WTC11 (cell line): ENCODE measurements around the gene MECR.

Experiments
- ATF2 ChIP-seq: sonication (generic); formaldehyde crosslinking; IDR thresholded peaks from 2 replicates; pipeline ENCODE4 v1.8.1; 2022; ENCODE audit warnings: low read depth, missing genetic modification reagents, borderline replicate concordance
- ATF3 ChIP-seq: sonication (generic); formaldehyde crosslinking; conservative IDR thresholded peaks from 2 replicates; pipeline ENCODE4 v1.8.1; 2022; ENCODE audit warnings: mild to moderate bottlenecking, missing genetic modification reagents
- CBFB ChIP-seq: sonication (generic); formaldehyde crosslinking; IDR thresholded peaks from 2 replicates; pipeline ENCODE4 v1.8.1; 2022; ENCODE audit warnings: mild to moderate bottlenecking, low read depth, missing genetic modification reagents
- CREB1 ChIP-seq: sonication (generic); formaldehyde crosslinking; IDR thresholded peaks from 2 replicates; pipeline ENCODE4 v1.8.0; 2023; ENCODE audit warnings: mild to moderate bottlenecking, missing genetic modification reagents
- CREM ChIP-seq: sonication (generic); formaldehyde crosslinking; IDR thresholded peaks from 2 replicates; pipeline ENCODE4 v1.8.1; 2022; ENCODE audit warnings: mild to moderate bottlenecking, missing genetic modification reagents, moderate library complexity
- CTCF ChIP-seq: fragments of 200-600 bp; IDR thresholded peaks from 2 replicates; pipeline ENCODE4 v1.8.0; 2022; ENCODE audit warnings: antibody characterized with exemption
- E2F1 ChIP-seq: sonication (generic); formaldehyde crosslinking; IDR thresholded peaks from 2 replicates; pipeline ENCODE4 v1.8.0; 2022; ENCODE audit warnings: mild to moderate bottlenecking, missing genetic modification reagents
- EMX1 ChIP-seq: fragments of 250-450 bp; sonication (Bioruptor Pico); IDR thresholded peaks from 2 replicates; pipeline ENCODE4 v1.8.0; 2021; ENCODE audit warnings: mild to moderate bottlenecking
- FOXK1 ChIP-seq: sonication (generic); formaldehyde crosslinking; IDR thresholded peaks from 2 replicates; pipeline ENCODE4 v1.8.0; 2022; ENCODE audit warnings: mild to moderate bottlenecking, moderate library complexity, missing genetic modification reagents
- PRDM15 ChIP-seq: sonication (generic); formaldehyde crosslinking; IDR thresholded peaks from 2 replicates; pipeline ENCODE4 v1.8.0; 2022; ENCODE audit warnings: missing genetic modification reagents
- SMAD3 ChIP-seq: sonication (generic); formaldehyde crosslinking; IDR thresholded peaks from 2 replicates; pipeline ENCODE4 v1.8.0; 2022; ENCODE audit warnings: missing genetic modification reagents, mild to moderate bottlenecking, borderline replicate concordance

- TF ChIP-seq CTCF (no peak), ATF3 (CRISPR knock-in tag) (no peak), SMAD3 (CRISPR knock-in tag) (no peak), CREM (CRISPR knock-in tag) (0 out of 2 replicates have a peak, but pooled peaks have one; percentile 21), CBFB (no peak), PRDM15 (0 out of 2 replicates have a peak, but pooled peaks have one; percentile 13), EMX1 (no peak), FOXK1 (CRISPR knock-in tag) (no peak), E2F1 (CRISPR knock-in tag) (no peak), ATF2 (CRISPR knock-in tag) (no peak), CREB1 (CRISPR knock-in tag) (no peak)
Measured at GRCh38 chr1:29237852-29238619, 7.3 kb upstream of the MECR start.
